ENCODE measurements around the gene CLEC14A.

CLEC14A gene

DNA sequence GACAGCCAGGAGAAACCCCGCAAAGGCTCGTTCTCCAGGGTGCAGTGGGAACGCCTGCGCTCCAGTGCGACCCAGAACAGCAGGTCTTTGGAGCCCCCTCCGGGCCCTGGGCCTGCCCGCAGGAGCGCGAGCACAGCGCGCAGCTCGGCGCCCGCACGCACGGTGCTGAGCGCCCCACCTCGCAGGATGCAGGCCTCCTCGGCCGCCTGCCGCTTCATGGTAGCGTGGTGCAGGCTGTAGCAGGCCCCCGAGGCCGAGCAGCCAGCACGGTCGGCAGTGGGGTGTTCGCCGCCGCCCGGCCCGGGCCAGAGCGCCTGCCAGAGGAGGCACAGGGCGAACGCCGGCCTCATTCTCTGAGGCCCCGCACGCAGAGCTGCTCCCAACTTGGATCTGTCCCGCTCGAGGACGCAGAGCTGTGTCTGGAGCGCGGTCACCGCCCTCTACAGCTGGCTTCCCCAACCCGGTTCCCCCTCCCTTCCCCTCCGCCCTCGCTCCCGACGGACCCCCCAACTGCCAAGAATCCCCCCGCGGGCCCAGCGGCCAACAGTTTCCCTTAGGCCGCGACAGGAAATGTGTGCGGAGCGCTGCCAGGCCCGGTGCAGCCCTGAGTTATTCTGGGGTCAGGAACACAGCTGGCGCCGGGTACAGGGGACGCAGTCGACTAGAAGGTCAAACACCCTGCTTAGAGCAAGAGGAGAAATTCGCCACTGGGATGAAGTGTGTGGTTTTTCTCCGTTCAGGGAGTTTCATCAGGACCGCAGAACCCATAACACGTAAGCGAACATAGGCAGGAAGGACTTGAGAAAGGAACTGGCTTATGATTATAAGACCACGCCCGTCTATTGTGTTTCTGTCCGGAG lies at the start of gene CLEC14A:
Gene CLEC14A, minus strand, starts transcription at position 421 of the 860 bp plus-strand sequence. Its CDS starts 71 bp downstream, at position 350.
- no peak within 1 kb of the TSS for H3K4me3 ChIP-seq (ENCODE audit: low read length)
- DNase-seq (ENCODE audit: low read depth): no peak
- TF ChIP-seq CTCF (IDR thresholded peaks at IDR 0.05; ENCODE audit: insufficient read depth, low read depth, low read length, missing control alignments): no peak

DNA sequence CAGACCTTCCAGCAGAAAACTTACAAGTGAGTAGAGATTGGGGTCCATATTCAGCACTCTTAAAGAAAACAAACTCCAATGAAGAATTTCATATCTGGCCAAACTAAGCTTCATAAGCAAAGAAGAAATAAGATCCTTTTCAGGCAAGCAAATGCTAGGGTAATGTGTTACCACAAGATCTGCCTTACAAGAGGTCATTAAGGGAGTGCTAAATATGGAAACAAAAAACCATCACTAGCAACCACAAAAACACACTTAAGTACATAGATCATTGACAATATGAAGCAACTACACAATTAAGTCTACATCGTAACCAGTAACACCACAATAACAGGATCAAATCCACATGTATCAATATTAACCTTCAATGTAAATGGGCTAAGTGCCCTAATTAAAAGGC lies 47.1 kb upstream of the CLEC14A start:
- no peak for DNase-seq (ENCODE audit: low read depth)
- TF ChIP-seq CTCF (IDR thresholded peaks at IDR 0.05; ENCODE audit: insufficient read depth, low read depth, low read length, missing control alignments): no peak
- no peak overlapping the region for H3K4me3 ChIP-seq (ENCODE audit: low read length)

DNA sequence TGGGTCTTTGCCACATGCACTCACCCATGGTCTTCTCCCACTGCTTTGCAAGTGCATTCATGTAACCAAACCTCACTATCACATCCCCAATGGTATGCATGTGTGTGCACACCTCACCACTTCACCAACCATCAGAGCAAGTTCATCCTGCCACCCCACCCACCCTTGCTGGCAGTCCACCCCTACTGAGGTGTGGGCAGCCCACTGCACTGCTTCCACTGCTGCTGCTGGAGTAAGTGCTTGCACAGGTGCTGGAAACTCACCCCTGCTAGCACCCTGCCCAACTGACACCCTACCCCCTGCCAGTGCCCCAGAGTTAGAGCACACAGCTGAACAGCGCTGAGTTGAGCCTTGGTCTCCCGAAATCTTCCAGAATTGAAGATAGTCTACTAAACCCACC lies 46.1 kb upstream of the CLEC14A start:
- DNase-seq (ENCODE audit: low read depth): no peak
- no peak for TF ChIP-seq CTCF (IDR thresholded peaks at IDR 0.05; ENCODE audit: insufficient read depth, low read depth, low read length, missing control alignments)
- no peak overlapping the region for H3K4me3 ChIP-seq (ENCODE audit: low read length)

DNA sequence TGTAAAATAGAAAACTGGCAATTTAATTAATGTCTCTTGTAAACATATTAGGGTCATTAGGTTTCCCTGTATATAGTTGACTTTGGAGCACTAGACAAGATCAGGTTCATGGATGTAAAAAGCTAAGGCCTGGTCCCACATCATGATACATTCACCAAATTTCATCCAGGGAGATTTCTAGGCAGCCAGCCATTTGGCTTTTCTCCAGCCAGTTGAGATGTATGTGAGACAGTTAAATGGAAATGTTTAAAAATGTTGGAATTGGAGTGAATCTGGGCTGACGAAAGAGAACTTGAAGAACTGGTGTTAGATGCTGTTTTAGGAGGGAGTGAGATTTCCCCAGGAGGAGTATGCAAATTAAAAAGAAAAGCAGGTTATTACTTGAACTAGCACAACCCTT lies 41.8 kb upstream of the CLEC14A start:
- no peak overlapping the region for H3K4me3 ChIP-seq (ENCODE audit: low read length)
- TF ChIP-seq CTCF (IDR thresholded peaks at IDR 0.05; ENCODE audit: insufficient read depth, low read depth, low read length, missing control alignments): no peak
- no peak for DNase-seq (ENCODE audit: low read depth)

GRCh38 chr14:38291681-38292467 lies 36.0 kb upstream of the CLEC14A start:
- TF ChIP-seq CTCF (IDR thresholded peaks at IDR 0.05; ENCODE audit: insufficient read depth, low read depth, low read length, missing control alignments): no peak
- no peak overlapping the region for H3K4me3 ChIP-seq (ENCODE audit: low read length)
- no peak for DNase-seq (ENCODE audit: low read depth)

DNA sequence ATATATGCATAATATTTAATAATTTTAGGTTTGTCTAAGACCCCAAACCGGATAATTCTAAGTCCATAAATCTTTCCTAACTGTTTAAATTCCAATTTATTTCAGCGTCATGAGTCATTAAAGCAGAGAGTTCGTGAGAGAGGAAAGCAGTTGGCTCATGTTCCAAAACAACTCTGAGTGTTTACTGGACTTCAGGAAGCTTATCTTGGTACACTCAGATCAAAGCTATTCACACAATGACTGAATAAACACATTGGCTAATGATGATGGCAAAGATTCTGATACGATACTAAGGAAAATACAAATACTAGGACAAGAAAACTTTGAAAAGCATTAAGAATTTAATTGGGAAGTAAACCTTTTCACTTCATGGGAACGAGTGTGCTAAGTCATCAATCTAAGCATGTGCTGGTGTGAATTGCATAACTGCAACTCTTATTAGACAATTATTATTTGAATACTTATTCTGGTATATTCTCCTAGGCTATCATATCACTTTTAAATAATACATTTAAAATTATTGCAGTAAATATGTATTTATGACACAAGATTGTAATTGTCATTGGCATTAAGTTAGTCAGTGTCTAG lies 34.8 kb upstream of the CLEC14A start:
- peak; percentile 42 for DNase-seq (ENCODE audit: low read depth)
- no peak overlapping the region for H3K4me3 ChIP-seq (ENCODE audit: low read length)
- no peak for TF ChIP-seq CTCF (IDR thresholded peaks at IDR 0.05; ENCODE audit: insufficient read depth, low read depth, low read length, missing control alignments)

Measured in epithelial cell of esophagus (primary cell).